NCI-H345 treated with DMSO at 0.1 percent for 48 hours (cell line): ENCODE data around the gene TSPAN4.

ENCODE experiments used
- DNase-seq: peaks from one replicate; lab custom pipeline; 2025; ENCODE audit not compliant: unreplicated experiment; lab: John Stamatoyannopoulos, UW

TSPAN4 gene

DNA sequence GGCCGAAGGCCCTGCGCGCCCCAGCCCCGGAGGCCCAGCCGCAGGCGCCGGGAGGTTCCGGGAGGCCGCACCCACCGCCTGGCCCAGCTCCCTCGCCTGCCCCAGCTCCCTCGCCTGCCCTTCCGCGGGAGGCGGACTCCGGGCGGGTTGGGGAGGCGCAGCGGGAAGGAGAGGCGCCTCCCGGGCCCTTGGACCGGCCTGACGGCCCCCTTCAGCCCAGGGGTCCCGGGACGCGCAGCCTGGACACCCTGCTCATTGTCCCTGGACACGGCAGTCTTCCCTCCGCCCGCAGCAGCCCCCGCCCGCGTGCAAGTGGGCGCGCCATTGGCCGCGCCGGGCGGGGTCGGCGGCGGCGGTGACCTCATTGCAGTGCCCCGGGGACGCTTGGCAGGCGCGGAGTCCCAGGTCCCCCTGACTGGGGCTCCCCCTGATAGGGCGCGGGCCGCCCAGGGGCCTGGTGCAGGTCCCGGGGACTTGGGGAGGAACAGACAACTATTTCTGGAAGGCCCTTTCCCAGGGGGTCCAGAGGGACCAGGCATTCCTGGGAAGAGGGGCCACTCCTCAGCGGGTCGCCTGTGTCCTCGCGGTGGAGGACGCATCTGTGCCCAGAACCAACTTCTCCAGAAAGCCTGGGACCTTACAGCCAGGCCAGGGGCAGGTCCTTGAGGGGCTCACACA lies 9.4 kb upstream of the TSPAN4 start:
- DNase-seq, result no peak

DNA sequence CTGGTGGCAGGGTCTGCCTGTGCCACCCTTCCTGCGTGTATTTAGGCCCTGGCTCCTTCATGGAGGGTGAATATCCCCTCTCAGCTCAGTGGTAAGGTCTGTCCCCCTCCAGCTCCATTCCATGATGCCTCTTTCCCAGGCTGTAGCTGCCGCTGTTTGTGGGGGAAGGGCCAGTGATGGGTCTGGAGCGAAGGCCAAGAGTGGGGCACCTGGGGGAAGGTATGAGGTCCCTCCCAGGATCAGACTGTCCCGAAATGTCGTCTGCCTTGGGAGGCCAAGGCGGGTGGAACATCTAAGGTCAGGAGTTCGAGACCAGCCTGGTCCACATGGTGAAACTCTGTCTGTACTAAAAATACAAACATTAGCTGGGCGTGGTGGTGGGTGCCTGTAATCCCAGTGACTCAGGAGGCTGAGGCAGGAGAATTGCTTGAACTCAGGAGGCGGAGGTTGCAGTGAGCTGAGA lies 8.8 kb upstream of the TSPAN4 start:
- no peak for DNase-seq

DNA sequence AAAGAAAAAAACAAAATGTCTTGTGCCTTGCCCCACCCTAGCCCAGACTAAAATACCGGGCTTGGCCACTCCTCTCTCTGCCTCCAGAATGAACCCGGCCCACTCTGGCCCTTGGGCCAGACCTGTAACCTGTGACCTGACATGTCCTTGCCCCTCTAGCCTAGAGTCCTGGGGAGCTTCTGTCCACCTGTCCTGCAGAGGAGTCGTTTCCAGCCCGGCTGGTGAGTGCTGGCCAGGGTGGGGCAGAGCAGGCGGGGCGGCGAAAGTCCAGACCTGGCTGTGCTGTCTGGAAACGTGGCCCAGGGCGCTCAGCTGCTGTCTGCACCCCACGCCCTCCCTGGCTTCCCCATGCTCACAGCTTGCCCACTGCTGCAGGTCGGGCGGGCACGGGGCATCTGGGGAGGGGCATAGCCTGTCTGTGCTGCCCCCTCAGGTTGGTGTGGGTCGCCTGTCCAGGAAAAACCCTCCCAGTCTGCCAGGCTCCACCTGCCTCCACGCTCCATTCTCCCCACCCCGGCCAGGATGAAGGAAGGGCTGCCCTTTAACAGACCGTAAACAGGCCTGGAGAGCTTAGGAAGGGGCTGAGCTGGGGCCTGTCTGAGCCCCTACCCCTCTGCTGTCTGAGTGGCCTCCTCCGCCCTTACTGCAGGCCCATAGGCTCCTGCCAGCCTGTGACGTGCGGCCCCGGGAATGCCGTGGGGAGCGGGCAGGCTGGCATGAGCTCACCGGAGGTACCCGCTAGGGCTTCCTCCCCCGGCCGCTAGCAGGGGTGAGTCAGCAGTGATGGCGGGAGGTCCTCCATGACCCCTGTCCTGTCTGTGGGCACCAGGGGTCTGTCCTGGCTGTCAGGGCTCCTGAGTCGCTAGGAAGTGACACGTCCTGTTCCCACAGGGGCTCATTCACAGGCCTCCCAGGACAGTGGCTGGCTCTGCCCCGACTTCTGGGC lies 8.0 kb upstream of the TSPAN4 start:
- no peak for DNase-seq

DNA sequence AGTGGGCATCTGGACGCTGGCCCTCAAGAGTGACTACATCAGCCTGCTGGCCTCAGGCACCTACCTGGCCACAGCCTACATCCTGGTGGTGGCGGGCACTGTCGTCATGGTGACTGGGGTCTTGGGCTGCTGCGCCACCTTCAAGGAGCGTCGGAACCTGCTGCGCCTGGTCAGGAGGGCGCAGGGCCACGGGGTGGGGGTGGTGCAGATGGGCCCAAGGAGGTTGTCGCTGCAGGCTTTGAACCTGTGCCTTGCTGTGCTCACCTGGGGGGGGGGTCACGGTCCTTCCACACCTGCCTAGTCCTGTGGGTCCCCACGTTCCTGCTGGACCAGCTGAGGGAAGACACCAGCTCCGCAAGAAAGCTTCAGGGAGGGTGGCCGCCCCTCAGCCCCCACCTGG lies 6.4 kb upstream of the TSPAN4 start:
- DNase-seq, result no peak

DNA sequence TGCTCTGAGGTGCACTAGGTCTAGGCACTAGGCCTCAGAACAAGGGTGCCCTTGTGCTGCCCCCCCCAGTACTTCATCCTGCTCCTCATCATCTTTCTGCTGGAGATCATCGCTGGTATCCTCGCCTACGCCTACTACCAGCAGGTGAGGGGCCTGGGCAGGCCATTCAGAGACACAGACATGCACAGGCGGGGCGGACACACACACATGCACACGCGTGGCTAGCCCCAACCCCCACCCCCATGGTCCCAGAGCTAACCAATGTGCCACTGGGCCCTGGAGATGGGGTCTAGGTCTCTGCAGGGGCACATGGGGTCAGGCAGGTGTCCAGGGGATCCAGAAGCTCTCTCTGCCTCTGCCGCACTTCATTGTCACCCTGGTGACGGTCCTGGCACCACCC lies 6.0 kb upstream of the TSPAN4 start:
- no peak for DNase-seq

DNA sequence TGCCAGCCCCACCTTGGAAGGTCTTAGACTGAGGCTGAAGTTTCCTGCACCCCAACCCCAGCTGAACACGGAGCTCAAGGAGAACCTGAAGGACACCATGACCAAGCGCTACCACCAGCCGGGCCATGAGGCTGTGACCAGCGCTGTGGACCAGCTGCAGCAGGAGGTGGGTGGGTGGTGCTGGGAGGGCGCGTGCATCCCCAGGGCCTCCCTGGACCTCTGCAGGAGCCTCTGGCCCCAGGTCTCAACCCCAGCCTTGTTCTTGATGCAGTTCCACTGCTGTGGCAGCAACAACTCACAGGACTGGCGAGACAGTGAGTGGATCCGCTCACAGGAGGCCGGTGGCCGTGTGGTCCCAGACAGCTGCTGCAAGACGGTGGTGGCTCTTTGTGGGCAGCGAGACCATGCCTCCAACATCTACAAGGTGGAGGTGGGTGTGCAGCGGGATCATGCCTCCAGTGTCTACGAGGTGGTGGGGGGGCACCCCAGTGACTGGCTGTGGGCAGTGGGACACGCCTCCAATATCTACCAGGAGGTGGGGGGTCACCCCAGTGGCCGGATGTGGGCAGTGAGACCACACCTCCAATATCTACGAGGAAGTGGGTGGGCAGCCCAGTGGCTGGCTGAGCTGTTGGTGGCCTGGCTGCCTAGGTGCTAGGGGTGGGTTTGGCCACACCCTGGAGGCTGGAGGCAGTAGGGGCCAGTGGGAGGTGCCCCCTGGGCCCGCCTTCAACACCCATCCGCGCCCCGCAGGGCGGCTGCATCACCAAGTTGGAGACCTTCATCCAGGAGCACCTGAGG lies 5.3 kb upstream of the TSPAN4 start:
- no peak for DNase-seq

DNA sequence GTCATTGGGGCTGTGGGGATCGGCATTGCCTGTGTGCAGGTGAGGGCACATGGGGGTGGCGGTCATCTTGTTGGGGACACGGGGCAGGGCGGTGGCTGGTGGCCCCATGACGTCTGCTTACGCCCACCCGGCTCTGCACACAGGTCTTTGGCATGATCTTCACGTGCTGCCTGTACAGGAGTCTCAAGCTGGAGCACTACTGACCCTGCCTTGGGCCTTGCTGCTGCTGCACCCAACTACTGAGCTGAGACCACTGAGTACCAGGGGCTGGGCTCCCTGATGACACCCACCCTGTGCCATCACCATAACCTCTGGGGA lies 4.7 kb upstream of the TSPAN4 start:
- DNase-seq, result no peak

DNA sequence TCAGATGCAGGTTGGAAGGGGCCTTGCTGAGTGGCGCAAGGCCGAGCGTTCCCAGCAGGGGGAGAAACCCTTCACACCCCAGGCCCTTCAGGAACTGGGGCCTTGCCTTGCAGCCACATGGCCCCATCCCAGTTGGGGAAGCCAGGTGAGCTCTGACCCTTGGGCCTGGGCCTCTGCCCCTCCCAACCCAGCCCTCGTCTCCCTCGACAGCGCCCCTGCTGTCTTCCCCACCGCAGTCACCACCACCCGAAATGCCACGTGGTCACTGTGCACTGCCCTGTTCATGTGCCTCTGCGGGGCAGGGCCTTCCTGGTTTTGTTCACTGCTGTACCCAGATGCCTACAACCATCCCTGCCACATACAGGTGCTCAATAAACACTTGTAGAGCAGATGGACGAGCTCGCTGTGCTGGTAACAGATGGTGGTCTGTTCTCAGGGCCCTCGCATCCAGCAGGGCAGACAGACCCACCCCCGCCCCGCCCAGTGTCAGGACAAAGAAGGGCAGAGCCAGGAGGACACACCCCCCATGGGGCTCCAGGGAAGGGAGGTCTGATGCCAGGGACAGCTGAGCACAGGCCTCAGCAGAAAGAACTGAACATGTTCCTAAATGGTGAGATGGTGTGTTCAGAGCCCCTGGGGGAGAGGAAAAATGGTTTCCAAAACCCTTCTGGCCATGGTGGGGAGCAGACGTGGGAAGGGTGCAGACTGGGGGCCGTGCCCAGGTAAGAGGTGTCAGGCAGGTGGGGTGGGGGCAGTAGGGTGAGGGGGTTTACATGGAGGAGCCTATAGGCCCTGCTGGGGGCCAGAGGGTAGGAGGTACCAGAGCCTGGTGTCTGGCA lies 4.0 kb upstream of the TSPAN4 start:
- DNase-seq, result no peak

DNA sequence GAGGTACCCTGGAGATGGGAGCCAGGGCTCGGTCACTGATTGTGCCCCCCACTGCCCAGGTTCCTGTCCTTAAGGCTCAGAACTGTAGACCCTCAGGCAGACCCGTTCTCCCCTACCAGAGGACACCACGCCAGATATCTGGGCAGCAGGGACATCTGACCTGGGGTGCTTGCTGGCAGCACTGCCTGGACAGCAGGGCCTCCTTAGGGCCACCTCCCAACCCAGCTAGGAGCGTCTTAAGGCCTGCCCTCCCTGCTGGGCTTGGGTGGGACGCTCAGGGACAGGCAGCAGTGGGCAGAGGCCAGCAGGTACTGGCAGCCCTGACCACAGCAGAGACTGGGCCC lies 3.4 kb upstream of the TSPAN4 start:
- DNase-seq, result no peak

DNA sequence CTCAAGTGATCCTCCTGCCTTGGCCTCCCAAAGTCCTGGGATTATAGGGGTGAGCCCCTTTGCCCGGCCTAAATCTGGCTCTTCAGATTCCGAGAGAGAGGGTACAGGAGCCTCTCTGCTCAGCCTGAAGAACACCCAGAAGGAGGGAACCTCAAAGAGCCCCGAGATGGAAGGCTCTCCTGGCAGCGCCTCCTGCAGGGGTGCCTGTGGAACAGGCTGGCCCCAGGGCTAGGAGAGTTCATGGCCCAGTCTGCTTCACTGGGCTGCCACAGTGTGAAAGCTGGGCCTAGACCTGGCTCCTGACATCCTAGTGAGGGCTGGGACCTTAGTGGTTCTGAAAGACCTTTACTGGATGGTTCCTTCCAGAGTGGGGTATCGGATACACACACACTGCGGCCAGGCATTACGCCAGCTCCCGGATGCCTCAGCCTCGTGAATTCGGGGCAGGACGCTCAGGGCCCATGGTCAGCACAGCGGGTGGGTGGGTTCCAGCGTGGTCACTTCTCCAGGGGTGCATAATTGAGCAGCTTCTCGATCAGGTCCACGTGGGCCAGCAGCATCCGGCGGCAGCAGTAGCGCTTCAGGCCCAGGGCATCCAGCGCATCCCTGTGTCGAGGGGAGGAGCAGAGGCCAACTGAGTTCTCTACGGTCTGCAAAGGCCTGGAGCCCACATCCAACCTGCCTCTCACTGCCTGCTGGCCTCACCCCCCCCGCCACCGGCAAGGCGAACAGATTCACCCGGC lies 2.6 kb upstream of the TSPAN4 start:
- DNase-seq, result no peak

DNA sequence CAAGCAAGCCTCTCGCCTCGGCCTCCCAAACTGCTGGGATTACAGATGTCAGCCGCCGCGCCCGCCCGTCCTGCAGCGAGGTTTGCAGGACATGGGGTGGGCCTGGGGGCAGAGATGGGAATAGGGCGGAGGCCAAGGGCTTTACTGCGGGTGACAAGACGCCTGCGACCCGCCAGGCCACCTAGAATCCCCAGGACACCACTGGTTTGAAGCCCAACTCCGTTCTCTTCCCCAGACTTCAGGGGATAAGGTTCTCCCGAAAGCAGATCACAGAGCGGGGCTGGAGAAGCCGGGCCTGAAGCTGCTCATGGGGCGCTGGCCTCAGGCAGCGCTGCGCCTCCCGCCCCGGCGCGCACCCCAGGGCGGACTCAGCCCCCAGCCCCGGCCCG lies 677 bp upstream of the TSPAN4 start:
- no peak for DNase-seq

DNA sequence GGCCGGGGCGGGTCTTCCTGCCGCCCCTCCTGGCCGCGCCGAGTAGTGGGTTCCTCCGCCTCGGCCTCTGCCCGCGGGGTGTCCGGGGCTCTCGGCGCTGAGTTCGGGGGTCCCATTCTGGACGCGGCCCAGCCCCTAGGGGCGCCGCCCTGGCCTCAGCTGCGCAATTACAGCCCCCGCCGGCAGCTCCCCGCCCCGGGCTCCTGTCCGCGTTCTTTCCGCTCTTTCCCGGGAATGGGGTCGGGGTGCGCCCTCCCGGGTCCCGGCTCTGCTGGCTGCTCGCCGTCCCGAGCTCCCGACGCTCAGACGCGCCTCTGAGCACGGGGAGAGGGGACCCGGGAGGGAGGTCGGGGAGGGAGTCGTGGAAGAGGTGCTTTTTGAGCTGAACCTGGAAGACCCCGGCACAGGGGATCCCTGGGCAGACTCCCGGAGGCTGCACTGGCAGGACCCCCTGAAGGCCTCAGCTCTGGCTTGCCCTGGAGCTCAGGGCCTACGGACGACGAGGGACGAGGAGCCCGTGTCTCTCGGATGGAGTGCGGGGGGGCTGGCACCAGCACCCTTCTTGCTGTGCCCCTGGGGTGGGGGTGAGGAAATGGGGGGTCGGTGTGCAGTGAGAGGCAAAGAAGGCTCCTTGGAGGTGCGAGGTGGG lies 558 bp downstream of the TSPAN4 start:
- DNase-seq, result no peak

DNA sequence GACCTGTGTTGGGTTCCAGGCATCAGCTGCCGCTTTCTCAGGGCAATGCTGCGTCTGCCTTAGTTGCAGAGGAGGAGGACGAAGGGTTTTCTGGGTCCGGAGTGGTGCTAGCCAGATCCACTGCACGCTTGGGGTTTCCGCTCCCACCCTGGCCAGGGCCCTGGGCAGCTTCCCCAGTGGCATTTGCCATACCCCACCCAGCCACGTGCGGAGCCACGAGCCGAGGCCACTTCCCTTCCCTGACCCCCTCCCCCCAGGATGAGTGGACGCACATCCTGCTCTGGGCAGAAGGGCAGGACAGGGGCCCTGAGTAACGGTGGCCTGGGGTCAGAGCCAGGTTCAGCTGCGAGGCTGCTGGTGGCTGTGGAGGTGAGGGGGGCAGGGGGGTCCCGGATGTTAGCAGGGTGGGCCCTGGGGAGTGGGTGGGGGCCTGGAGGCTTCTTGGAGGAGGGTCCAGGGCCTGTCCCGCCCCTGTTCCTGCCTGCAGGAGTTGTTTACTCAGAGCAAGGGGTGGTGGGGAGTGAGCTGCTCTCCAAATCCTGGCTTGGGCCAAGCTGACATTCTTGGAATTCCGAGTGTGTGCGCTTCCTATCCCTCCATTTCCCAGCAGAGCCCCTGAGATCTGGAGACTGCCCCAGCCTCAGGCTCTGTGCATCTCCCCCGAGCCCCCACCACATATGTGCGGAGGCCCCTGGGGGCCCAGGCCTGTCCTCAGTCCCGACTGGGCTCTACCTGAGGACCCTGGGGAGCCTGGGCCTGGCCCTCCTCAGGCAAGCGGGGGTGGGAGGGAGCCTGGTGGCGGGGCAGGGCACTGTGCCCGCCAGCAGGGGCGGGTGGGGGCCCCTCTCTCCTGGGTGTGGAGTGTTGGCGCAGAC lies 1.4 kb downstream of the TSPAN4 start:
- DNase-seq, result no peak

DNA sequence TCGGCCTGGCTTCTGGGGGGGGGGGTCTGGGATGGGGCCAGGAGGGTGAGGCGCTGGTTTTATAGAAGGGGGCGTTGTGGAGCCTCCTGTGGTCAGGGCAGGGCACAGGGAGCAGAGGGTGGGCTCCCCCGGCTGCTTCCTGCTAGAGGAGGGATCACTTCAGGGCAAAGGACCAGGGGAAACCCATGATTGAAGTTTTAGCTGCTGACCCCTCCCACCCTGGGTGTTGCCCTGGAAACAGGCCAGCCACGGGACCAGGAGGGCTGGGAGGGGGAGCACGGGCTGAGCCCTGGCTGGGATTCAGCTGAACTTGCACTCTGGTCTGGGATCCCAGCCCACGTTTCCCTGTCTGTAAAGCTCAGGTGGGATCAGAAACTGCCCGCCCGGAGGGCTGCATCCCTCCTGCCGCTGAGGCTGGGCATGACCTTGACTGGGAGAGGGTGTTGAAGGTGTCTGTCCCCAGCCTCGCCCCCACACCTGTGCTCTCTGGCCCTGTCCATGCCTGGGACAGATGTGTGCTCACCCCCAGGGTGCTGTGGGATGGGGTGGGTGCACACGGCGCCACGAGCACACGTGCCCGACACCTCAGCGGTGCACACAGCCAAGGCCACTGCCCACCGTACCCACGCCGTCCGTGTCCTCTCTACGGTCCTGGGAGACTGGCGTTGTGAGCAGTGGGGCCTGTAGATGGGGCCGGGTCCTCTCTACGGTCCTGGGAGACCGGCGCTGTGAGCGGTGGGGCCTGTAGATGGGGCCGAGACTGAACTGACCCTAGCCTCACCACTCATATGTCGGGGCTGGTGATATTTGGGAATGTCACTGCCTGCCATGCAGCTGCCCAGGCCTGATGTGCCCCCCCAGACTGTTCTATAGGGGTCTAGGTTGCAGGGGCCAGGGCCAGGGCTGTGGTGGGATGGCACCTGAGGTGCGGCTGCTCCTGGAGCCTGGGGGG lies 2.3 kb downstream of the TSPAN4 start:
- no peak for DNase-seq

DNA sequence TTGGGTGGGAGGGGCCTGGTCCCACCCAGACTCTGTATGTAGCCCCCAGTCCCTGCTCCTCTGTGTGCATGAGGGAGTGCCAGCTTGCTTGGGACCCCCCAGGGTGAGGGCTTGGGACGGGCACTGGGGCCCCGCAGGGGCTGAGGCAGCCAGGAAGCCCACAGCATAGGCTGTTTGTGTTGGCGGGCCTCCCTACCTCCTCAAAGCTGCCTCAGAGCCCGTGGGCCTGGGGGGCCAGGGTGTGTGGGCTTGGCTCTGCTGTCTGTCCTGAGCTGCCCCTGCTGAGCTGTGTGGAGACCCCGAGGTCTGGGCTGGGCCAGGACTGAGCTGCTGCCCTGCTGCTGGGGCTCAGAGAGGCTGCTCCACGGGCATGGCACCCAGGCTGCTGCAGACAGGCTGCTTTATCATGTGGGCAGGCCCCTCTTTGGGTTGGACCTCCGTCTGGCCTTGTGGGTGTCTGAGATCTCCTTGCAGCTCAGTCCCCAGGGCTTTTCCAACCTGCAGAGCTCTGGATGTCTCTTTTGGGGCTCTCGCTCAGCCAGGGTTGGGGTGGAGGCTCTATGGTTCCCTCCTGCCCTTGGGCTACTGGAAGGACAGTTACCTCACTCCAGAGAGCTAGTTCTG lies 3.3 kb downstream of the TSPAN4 start:
- DNase-seq, result no peak

DNA sequence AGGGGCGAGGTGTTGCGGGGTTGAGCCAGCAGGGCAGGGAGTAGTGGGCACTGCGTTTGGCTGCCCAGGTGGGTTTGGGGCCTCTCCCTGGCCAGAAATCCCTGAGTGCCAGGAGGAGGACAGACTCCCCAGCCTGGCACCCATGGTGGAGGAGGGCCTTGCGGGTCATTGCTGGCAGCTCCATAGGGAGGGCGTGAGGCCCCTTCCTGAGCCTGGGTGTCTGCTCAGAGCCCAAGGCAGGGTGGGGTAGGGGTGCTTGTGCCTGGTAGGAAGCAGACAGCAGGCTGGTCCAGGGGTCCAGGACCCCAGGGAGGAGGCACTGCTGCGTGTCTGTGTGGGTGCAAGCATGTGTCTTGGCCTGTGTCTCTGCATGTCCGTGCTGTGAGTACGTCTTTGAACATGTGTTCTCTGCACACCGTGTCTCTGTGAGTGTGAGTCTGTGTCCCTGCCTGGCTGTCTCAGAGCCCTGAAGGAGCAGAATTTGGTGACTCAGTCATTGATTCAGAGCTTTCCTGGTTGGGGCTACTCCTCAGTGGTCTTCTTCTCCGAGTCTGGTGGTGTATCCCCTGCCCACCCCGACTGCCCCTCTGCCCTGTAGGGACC lies 3.9 kb downstream of the TSPAN4 start:
- DNase-seq, result no peak

DNA sequence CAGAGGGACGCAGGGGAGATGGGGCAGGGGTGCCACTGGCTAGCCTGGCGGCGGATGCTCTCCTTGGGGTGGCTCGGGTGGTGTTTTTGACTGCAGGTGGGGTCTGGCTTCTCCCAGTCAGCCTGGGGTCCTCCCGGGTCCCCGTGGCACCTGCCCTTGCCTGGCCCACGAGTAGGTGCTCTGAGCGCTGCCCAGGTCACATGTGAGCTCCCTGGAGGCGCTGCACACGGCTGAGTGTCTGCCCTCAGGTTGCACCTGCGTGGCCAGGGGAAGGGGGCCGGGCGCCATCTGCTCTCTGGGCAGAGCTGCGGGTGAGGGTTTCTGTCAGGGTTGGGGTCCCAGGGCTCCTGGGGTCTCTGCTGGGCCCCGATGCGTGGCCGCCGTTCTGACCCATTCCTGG lies 5.2 kb downstream of the TSPAN4 start:
- DNase-seq, result no peak
